Liver (tissue), 9 donors: ENCODE data around the gene AKAP13. TPM values are rescaled to one million over a fixed set of nuclear protein-coding genes. Genes with fewer than 3 reads are reported as not detected.

ENCODE experiments used
- DNase-seq: peaks from one replicate; pipeline ENCODE4 v3.0.0-alpha.2; 2017; ENCODE audit warnings: low spot score
- H3K27ac ChIP-seq, 2 donors: one replicate each; pipeline ENCODE4 v1.7.0; 2013; ENCODE audit warnings: inconsistent platforms in 2 of 2, low read length in 2 of 2, control low read depth in 1 of 2, low read depth in 1 of 2, mild to moderate bottlenecking in 1 of 2
- H3K27me3 ChIP-seq, 4 donors: one replicate each; pipeline versions ENCODE4 v1.6.1 to v1.7.0; 2013; ENCODE audit warnings: low read length in 3 of 4, inconsistent platforms in 1 of 4, mild to moderate bottlenecking in 1 of 4, moderate library complexity in 1 of 4; ENCODE audit not compliant: control insufficient read depth in 4 of 4, insufficient read depth in 4 of 4
- H3K36me3 ChIP-seq, 4 donors: one replicate each; pipeline versions ENCODE4 v1.6.1 to v1.7.0; 2013; ENCODE audit warnings: low read length in 3 of 4, mild to moderate bottlenecking in 3 of 4, low read depth in 1 of 4, moderate library complexity in 1 of 4; ENCODE audit not compliant: control insufficient read depth in 4 of 4, insufficient read depth in 3 of 4
- H3K4me1 ChIP-seq, 4 donors: one replicate each; pipeline versions ENCODE4 v1.6.1 to v1.7.0; 2013; ENCODE audit warnings: low read length in 3 of 4, mild to moderate bottlenecking in 3 of 4, moderate library complexity in 1 of 4; ENCODE audit not compliant: control insufficient read depth in 4 of 4, insufficient read depth in 4 of 4
- H3K4me3 ChIP-seq, 3 donors: one replicate each; pipeline versions ENCODE4 v1.6.1 to v1.7.0; 2013; ENCODE audit warnings: low read length in 3 of 3, control low read depth in 1 of 3, low read depth in 1 of 3, mild to moderate bottlenecking in 1 of 3
- H3K9ac ChIP-seq, 2 donors: one replicate each; pipeline ENCODE4 v1.7.0; 2013; ENCODE audit warnings: low read length in 2 of 2, mild to moderate bottlenecking in 2 of 2, moderate library complexity in 2 of 2, control low read depth in 1 of 2, low read depth in 1 of 2
- H3K9me3 ChIP-seq, 4 donors: one replicate each; pipeline versions ENCODE4 v1.6.1 to v1.7.0; 2013; ENCODE audit warnings: low read length in 3 of 4; ENCODE audit not compliant: control insufficient read depth in 4 of 4
- EGR1 ChIP-seq, 2 donors: IDR thresholded peaks; 2 replicates each; pipeline ENCODE4 v1.6.1; 2016 to 2018; ENCODE audit warnings: antibody characterized with exemption in 2 of 2, low read depth in 2 of 2
- FOXA1 ChIP-seq: IDR thresholded peaks from 2 replicates; pipeline ENCODE4 v1.6.1; 2016; ENCODE audit warnings: antibody characterized with exemption
- FOXA2 ChIP-seq: IDR thresholded peaks from 2 replicates; pipeline ENCODE4 v1.6.1; 2016; ENCODE audit warnings: antibody characterized with exemption
- HNF4A ChIP-seq, 2 donors: conservative IDR thresholded peaks; 2 replicates each; pipeline ENCODE4 v1.6.1; 2016; ENCODE audit warnings: antibody characterized with exemption in 2 of 2, mild to moderate bottlenecking in 2 of 2
- HNF4G ChIP-seq: IDR thresholded peaks from 2 replicates; pipeline ENCODE4 v1.6.1; 2016; ENCODE audit warnings: antibody characterized with exemption
- JUND ChIP-seq, 2 donors: IDR thresholded peaks; 2 replicates each; pipeline ENCODE4 v1.6.1; 2016; ENCODE audit warnings: antibody characterized with exemption in 2 of 2
- RAD21 ChIP-seq, 2 donors: IDR thresholded peaks; 2 replicates each; pipeline ENCODE4 v1.6.1; 2016; ENCODE audit warnings: antibody characterized with exemption in 2 of 2, mild to moderate bottlenecking in 2 of 2
- RXRA ChIP-seq, 2 donors: IDR thresholded peaks; 2 replicates each; pipeline ENCODE4 v1.6.1; 2017 to 2018; ENCODE audit warnings: antibody characterized with exemption in 2 of 2, mild to moderate bottlenecking in 1 of 2
- SP1 ChIP-seq: IDR thresholded peaks from 2 replicates; pipeline ENCODE4 v1.6.1; 2018; ENCODE audit warnings: antibody characterized with exemption, mild to moderate bottlenecking
- TAF1 ChIP-seq: conservative IDR thresholded peaks from 2 replicates; pipeline ENCODE4 v1.6.1; 2016; ENCODE audit warnings: antibody characterized with exemption, mild to moderate bottlenecking
- YY1 ChIP-seq: IDR thresholded peaks from 2 replicates; pipeline ENCODE4 v1.6.1; 2016; ENCODE audit warnings: antibody characterized with exemption, mild to moderate bottlenecking
- ZBTB33 ChIP-seq: IDR thresholded peaks from 2 replicates; pipeline ENCODE4 v1.6.1; 2016; ENCODE audit warnings: antibody characterized with exemption
- whole genome bisulfite sequencing: extraction: QIAGEN DNeasy Blood & Tissue Kit; methylation state at CpG from one replicate; pipeline ENCODE4 v1.1.7; 2013; 5-methylcytosine and 5-hydroxymethylcytosine counted together
- polyA plus RNA-seq, 2 donors: library from polyadenylated mRNA; stranded (reverse) in 1 of 2; unstranded in 1 of 2; fragments of 200-250 nt in 1 of 2; fragments of >200 nt in 1 of 2; fragmentation: Nextera tagmentation in 1 of 2; extraction: Ambion mirVana in 1 of 2; gene quantifications; one replicate each; pipeline versions ENCODE4 v1.2.1 to v1.2.3, GENCODE V29; 2013 to 2015
- total RNA-seq, 2 donors: library from RNA; depleted of rRNA; stranded (reverse); fragments of >200 nt; gene quantifications; one replicate each; pipeline ENCODE4 v1.2.3, GENCODE V29; 2014
- TF ChIP-seq, protein P1 (sequence below): IDR thresholded peaks from 2 replicates; pipeline ENCODE4 v1.6.1; 2016; ENCODE audit warnings: antibody characterized with exemption, mild to moderate bottlenecking
- TF ChIP-seq, protein P2 (sequence below): IDR thresholded peaks from 2 replicates; pipeline ENCODE4 v1.6.1; 2016; ENCODE audit warnings: antibody characterized with exemption
- TF ChIP-seq, protein P3 (sequence below): IDR thresholded peaks from 2 replicates; pipeline ENCODE4 v1.6.1; 2016; ENCODE audit warnings: antibody characterized with exemption
- TF ChIP-seq, protein P4 (sequence below): fragments of 150-350 bp; IDR thresholded peaks from 2 replicates; pipeline ENCODE4 v1.5.1; 2017; ENCODE audit warnings: improper control_type of control experiment, low read depth, low read length; ENCODE audit not compliant: missing input control
- donor health status: healthy.
- donor health status: healthy.
- donor health status: healthy.
- donor health status: healthy.
- donor health status: healthy.

The AKAP13 gene
- total and polyA plus RNA-seq, 4 donors = 18.6 to 92.3 (median 37.4) TPM

DNA sequence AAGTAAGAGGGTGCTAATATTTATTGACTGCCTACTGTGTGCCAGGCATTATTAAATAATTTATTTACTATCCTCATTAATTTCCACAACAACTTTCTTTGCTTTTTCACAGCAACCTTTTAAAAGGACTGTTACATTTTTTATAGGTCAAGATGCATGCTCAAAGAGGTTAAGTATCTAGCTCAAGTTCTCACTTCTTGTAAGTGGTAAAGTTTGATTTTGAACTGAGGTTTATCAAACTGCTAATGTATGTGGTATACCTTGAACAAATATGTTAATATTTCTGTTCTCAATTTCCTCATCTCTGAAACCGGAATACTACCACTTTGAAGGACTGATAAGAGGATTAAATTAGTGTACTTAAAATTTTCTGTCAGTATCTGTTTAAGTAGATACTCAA is 183.3 kb downstream of the AKAP13 start:
- Histone ChIP-seq H3K36me3 (no peaks in the 10 kb centered on the region), H3K4me3 (no peak overlapping the region), H3K9ac (no peak overlapping the region), H3K27ac (no peak overlapping the region), H3K27me3 (no peaks in the 10 kb centered on the region), H3K9me3 (no peaks in the 10 kb centered on the region), H3K4me1 (peaks cover 2 to 10% (median 7%) of the 10 kb centered on the region in 4 donors)
- TF ChIP-seq RAD21 (IDR thresholded peaks at IDR 0.05) (no peak), SP1 (no peak), FOXA1 (no peak), JUND (IDR thresholded peaks at IDR 0.05) (no peak), YY1 (no peak), RXRA (IDR thresholded peaks at IDR 0.05) (no peak), TAF1 (no peak)
- TF ChIP-seq, protein P1, sequence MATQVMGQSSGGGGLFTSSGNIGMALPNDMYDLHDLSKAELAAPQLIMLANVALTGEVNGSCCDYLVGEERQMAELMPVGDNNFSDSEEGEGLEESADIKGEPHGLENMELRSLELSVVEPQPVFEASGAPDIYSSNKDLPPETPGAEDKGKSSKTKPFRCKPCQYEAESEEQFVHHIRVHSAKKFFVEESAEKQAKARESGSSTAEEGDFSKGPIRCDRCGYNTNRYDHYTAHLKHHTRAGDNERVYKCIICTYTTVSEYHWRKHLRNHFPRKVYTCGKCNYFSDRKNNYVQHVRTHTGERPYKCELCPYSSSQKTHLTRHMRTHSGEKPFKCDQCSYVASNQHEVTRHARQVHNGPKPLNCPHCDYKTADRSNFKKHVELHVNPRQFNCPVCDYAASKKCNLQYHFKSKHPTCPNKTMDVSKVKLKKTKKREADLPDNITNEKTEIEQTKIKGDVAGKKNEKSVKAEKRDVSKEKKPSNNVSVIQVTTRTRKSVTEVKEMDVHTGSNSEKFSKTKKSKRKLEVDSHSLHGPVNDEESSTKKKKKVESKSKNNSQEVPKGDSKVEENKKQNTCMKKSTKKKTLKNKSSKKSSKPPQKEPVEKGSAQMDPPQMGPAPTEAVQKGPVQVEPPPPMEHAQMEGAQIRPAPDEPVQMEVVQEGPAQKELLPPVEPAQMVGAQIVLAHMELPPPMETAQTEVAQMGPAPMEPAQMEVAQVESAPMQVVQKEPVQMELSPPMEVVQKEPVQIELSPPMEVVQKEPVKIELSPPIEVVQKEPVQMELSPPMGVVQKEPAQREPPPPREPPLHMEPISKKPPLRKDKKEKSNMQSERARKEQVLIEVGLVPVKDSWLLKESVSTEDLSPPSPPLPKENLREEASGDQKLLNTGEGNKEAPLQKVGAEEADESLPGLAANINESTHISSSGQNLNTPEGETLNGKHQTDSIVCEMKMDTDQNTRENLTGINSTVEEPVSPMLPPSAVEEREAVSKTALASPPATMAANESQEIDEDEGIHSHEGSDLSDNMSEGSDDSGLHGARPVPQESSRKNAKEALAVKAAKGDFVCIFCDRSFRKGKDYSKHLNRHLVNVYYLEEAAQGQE = no peak
- TF ChIP-seq, protein P2, sequence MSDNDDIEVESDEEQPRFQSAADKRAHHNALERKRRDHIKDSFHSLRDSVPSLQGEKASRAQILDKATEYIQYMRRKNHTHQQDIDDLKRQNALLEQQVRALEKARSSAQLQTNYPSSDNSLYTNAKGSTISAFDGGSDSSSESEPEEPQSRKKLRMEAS = no peak
- no peak for DNase-seq
- 78% methylated on average over 1 of the region's 1 CpG for WGBS

- no peak for DNase-seq
- H3K9me3 ChIP-seq = no peaks in the 10 kb centered on the region
- no peak overlapping the region for H3K9ac ChIP-seq
- TF ChIP-seq HNF4G (no peak), FOXA1 (no peak), EGR1 (IDR thresholded peaks at IDR 0.05; ENCODE audit: low read depth in 2 of 2) (no peak)
- TF ChIP-seq, protein P3, sequence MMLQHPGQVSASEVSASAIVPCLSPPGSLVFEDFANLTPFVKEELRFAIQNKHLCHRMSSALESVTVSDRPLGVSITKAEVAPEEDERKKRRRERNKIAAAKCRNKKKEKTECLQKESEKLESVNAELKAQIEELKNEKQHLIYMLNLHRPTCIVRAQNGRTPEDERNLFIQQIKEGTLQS = no peak
- H3K27me3 ChIP-seq = no peaks in the 10 kb centered on the region
- peaks cover 2 to 10% (median 7%) of the 10 kb centered on the region in 4 donors for H3K4me1 ChIP-seq
- no peak overlapping the region for H3K4me3 ChIP-seq
- no peaks in the 10 kb centered on the region for H3K36me3 ChIP-seq
- 62% methylated on average over 2 of the region's 2 CpGs for WGBS
- H3K27ac ChIP-seq = no peak overlapping the region
Measured at GRCh38 chr15:85564686-85565085, 184.3 kb downstream of the AKAP13 start.

- Histone ChIP-seq H3K36me3 (no peaks in the 10 kb centered on the region), H3K9me3 (no peaks in the 10 kb centered on the region), H3K9ac (no peak overlapping the region), H3K4me3 (no peak overlapping the region), H3K27me3 (no peaks in the 10 kb centered on the region), H3K27ac (no peak overlapping the region), H3K4me1 (peaks cover 0 to 6% (median 3%) of the 10 kb centered on the region in 4 donors)
- WGBS = 94% methylated on average over 7 of the region's 7 CpGs
- no peak for DNase-seq
- TF ChIP-seq, protein P4, sequence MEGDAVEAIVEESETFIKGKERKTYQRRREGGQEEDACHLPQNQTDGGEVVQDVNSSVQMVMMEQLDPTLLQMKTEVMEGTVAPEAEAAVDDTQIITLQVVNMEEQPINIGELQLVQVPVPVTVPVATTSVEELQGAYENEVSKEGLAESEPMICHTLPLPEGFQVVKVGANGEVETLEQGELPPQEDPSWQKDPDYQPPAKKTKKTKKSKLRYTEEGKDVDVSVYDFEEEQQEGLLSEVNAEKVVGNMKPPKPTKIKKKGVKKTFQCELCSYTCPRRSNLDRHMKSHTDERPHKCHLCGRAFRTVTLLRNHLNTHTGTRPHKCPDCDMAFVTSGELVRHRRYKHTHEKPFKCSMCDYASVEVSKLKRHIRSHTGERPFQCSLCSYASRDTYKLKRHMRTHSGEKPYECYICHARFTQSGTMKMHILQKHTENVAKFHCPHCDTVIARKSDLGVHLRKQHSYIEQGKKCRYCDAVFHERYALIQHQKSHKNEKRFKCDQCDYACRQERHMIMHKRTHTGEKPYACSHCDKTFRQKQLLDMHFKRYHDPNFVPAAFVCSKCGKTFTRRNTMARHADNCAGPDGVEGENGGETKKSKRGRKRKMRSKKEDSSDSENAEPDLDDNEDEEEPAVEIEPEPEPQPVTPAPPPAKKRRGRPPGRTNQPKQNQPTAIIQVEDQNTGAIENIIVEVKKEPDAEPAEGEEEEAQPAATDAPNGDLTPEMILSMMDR = no peak
- no peak for TF ChIP-seq RXRA (IDR thresholded peaks at IDR 0.05)
- TF ChIP-seq FOXA2 = no peak
- TF ChIP-seq HNF4A (conservative IDR thresholded peaks at IDR 0.05) = no peak
- no peak for TF ChIP-seq HNF4G
- TF ChIP-seq SP1 = no peak
- no peak for TF ChIP-seq JUND (IDR thresholded peaks at IDR 0.05)
- no peak for TF ChIP-seq EGR1 (IDR thresholded peaks at IDR 0.05; ENCODE audit: low read depth in 2 of 2)
- no peak for TF ChIP-seq RAD21 (IDR thresholded peaks at IDR 0.05)
- TF ChIP-seq, protein P2 = no peak
- no peak for TF ChIP-seq YY1
- TF ChIP-seq ZBTB33 = no peak
- TF ChIP-seq, protein P3 = no peak
- no peak for TF ChIP-seq TAF1
Measured at GRCh38 chr15:85568261-85568808, 187.9 kb downstream of the AKAP13 start.
